Smooth muscle cell (in vitro differentiated cells): ENCODE measurements around the gene PIP4K2A. TPM values are rescaled to one million over a fixed set of nuclear protein-coding genes. Genes with fewer than 3 reads are reported as not detected.
A peak's percentile ranks its signal among the peaks of the same experiment; 100 is the strongest.

Experiments
- DNase-seq: peaks from one replicate; lab custom pipeline; 2025; ENCODE audit not compliant: unreplicated experiment; lab: John Stamatoyannopoulos, UW
- H2AFZ ChIP-seq: fragments of 200-600 bp; sonication (generic); 2 replicates; pipeline ENCODE4 v1.6.0; 2016; ENCODE audit warnings: antibody characterized with exemption, low read depth, mild to moderate bottlenecking
- H3F3A ChIP-seq: fragments of 200-600 bp; sonication (generic); 2 replicates; pipeline ENCODE4 v1.6.0; 2017; ENCODE audit warnings: antibody characterized with exemption, low read depth
- H3K27ac ChIP-seq: fragments of 200-600 bp; sonication (generic); 2 replicates; pipeline ENCODE4 v1.5.1; 2016; ENCODE audit warnings: low read depth, mild to moderate bottlenecking
- H3K27me3 ChIP-seq: fragments of 200-600 bp; sonication (generic); 2 replicates; pipeline ENCODE4 v1.6.1; 2016; ENCODE audit warnings: low read depth, mild to moderate bottlenecking
- H3K36me3 ChIP-seq: fragments of 200-600 bp; sonication (generic); 2 replicates; pipeline ENCODE4 v1.5.1; 2016; ENCODE audit warnings: low read depth
- H3K4me1 ChIP-seq: fragments of 200-600 bp; sonication (generic); 2 replicates; pipeline ENCODE4 v1.5.1; 2016; ENCODE audit warnings: low read depth
- H3K4me2 ChIP-seq: fragments of 200-600 bp; sonication (generic); 2 replicates; pipeline ENCODE4 v1.6.0; 2016; ENCODE audit warnings: mild to moderate bottlenecking
- H3K4me3 ChIP-seq: fragments of 200-600 bp; sonication (generic); 2 replicates; pipeline ENCODE4 v1.5.1; 2016; ENCODE audit warnings: mild to moderate bottlenecking
- H3K79me2 ChIP-seq: fragments of 200-600 bp; sonication (generic); 2 replicates; pipeline ENCODE4 v1.6.0; 2016; ENCODE audit warnings: low read depth, mild to moderate bottlenecking
- H3K9ac ChIP-seq: fragments of 200-600 bp; sonication (generic); 2 replicates; pipeline ENCODE4 v1.6.0; 2016; ENCODE audit warnings: low read depth
- H3K9me3 ChIP-seq: fragments of 200-600 bp; sonication (generic); replicated peaks from 2 replicates; pipeline ENCODE4 v1.5.1; 2016; ENCODE audit warnings: low read depth
- H4K20me1 ChIP-seq: fragments of 200-600 bp; sonication (generic); 2 replicates; pipeline ENCODE4 v1.6.0; 2016; ENCODE audit warnings: low read depth
- CTCF ChIP-seq: fragments of 200-600 bp; sonication (generic); IDR thresholded peaks from 2 replicates; pipeline ENCODE4 v1.5.1; 2017; ENCODE audit warnings: borderline replicate concordance, mild to moderate bottlenecking, antibody characterized with exemption; ENCODE audit not compliant: insufficient read depth, poor library complexity, severe bottlenecking
- WGBS: methylation state at CpG from one replicate; pipeline ENCODE4 v1.1.7; 2016; ENCODE audit warnings: low lambda C conversion rate; 5-methylcytosine and 5-hydroxymethylcytosine counted together
- polyA plus RNA-seq: library from polyadenylated mRNA; unstranded; fragments of >200 nt; fragmentation: Nextera tagmentation; extraction: Ambion mirVana; gene quantifications from 2 replicates; pipeline ENCODE4 v1.2.1, GENCODE V29; 2016
- total RNA-seq: library from RNA; depleted of rRNA; stranded (reverse); fragments of >200 nt; gene quantifications from 2 replicates; pipeline ENCODE4 v1.2.3, GENCODE V29; 2014

The PIP4K2A gene
- total and polyA plus RNA-seq, 2 experiments from 2014 or later: 7.5 to 8.9 TPM

GRCh38 chr10:22647244-22647643, 67.1 kb downstream of the PIP4K2A start:
- Histone ChIP-seq H3K4me2 (peak overlapping the region; percentile 49), H2AFZ (no peak overlapping the region), H3F3A (no peaks in the 10 kb centered on the region), H3K4me3 (no peak overlapping the region), H3K4me1 (peaks cover 34% of the 10 kb centered on the region), H3K27me3 (no peaks in the 10 kb centered on the region), H3K9me3 (no peaks in the 10 kb centered on the region), H3K36me3 (no peaks in the 10 kb centered on the region), H4K20me1 (peaks cover 7% of the 10 kb centered on the region), H3K27ac (no peak overlapping the region), H3K9ac (no peak overlapping the region), H3K79me2 (peaks cover 7% of the 10 kb centered on the region)
- DNase-seq: no peak
- TF ChIP-seq CTCF: no peak
- 44% methylated on average over 5 of the region's 5 CpGs for WGBS

GRCh38 chr10:22646388-22646853, 68.0 kb downstream of the PIP4K2A start:
- Histone ChIP-seq H3K9me3 (no peaks in the 10 kb centered on the region), H3K27ac (no peak overlapping the region), H3K36me3 (no peaks in the 10 kb centered on the region), H3F3A (no peaks in the 10 kb centered on the region), H4K20me1 (peaks cover 5% of the 10 kb centered on the region), H3K9ac (no peak overlapping the region), H3K27me3 (no peaks in the 10 kb centered on the region), H3K4me2 (no peak overlapping the region), H3K4me3 (no peak overlapping the region), H3K79me2 (peaks cover 10% of the 10 kb centered on the region), H2AFZ (no peak overlapping the region), H3K4me1 (peaks cover 34% of the 10 kb centered on the region)
- no peak for DNase-seq
- WGBS: 68% methylated on average over 2 of the region's 2 CpGs
- TF ChIP-seq CTCF: no peak

GRCh38 chr10:22644222-22644621, 70.2 kb downstream of the PIP4K2A start:
- H2AFZ ChIP-seq: no peak overlapping the region
- no peak overlapping the region for H3K9ac ChIP-seq
- no peaks in the 10 kb centered on the region for H3K9me3 ChIP-seq
- peaks cover 17% of the 10 kb centered on the region for H3K79me2 ChIP-seq
- H3K4me2 ChIP-seq: no peak overlapping the region
- WGBS: 65% methylated on average over 3 of the region's 3 CpGs
- H3K4me3 ChIP-seq: no peak overlapping the region
- no peaks in the 10 kb centered on the region for H3K27me3 ChIP-seq
- no peaks in the 10 kb centered on the region for H3F3A ChIP-seq
- no peak for DNase-seq
- H3K27ac ChIP-seq: no peak overlapping the region
- H3K36me3 ChIP-seq: no peaks in the 10 kb centered on the region
- no peak for TF ChIP-seq CTCF
- peaks cover 6% of the 10 kb centered on the region for H4K20me1 ChIP-seq
- peaks cover 47% of the 10 kb centered on the region for H3K4me1 ChIP-seq

GRCh38 chr10:22643775-22644174, 70.6 kb downstream of the PIP4K2A start:
- no peak for TF ChIP-seq CTCF
- Histone ChIP-seq H2AFZ (no peak overlapping the region), H3F3A (no peaks in the 10 kb centered on the region), H3K4me2 (no peak overlapping the region), H3K4me1 (peaks cover 43% of the 10 kb centered on the region), H3K27me3 (no peaks in the 10 kb centered on the region), H3K9me3 (no peaks in the 10 kb centered on the region), H3K4me3 (no peak overlapping the region), H3K36me3 (no peaks in the 10 kb centered on the region), H3K27ac (no peak overlapping the region), H3K79me2 (peaks cover 17% of the 10 kb centered on the region), H4K20me1 (peaks cover 6% of the 10 kb centered on the region), H3K9ac (no peak overlapping the region)
- DNase-seq: no peak
- 94% methylated on average over 4 of the region's 4 CpGs for whole genome bisulfite sequencing
